A549 (cell line): ENCODE results near the gene MVD. TPM values are rescaled to one million over a fixed set of nuclear protein-coding genes. Genes with fewer than 3 reads are reported as not detected.

Experiments used
- ATAC-seq, 2 experiments: fragments of 200-7000 bp in 1 of 2; fragments of >200 bp in 1 of 2; cut with Nextera tagmentation in 1 of 2; cut with Tn5 transposase in 1 of 2; 3 replicates each; pipeline versions ENCODE4 v1.8.0 to v1.9.1; 2018 to 2020; ENCODE audit warnings: mild to moderate bottlenecking in 1 of 2, moderate library complexity in 1 of 2
- CTCF ChIA-PET: fragments of 300-600 bp; sonication (Branson Sonifier 250); formaldehyde crosslinking; extraction: SDS; loops from one replicate; lab custom pipeline; 2021; ENCODE audit warnings: antibody characterized with exemption, inconsistent platforms; lab: Yijun Ruan, JAX
- POLR2A ChIA-PET: fragments of 350-600 bp; formaldehyde crosslinking; extraction: SDS; loops from one replicate; lab custom pipeline; 2021; ENCODE audit warnings: antibody characterized with exemption, inconsistent platforms; lab: Yijun Ruan, JAX
- DNase-seq, 2 experiments: peaks; one replicate each; pipeline versions ENCODE4 v3.0.0 to v3.0.0-alpha.2; 2011 to 2016; ENCODE audit warnings: low read depth in 1 of 2, low spot score in 1 of 2
- FAIRE-seq: peaks from 2 replicates; lab custom pipeline; 2011; peaks lifted over from hg19 to GRCh38; lab: Jason Lieb, UNC
- H3K27ac ChIP-seq, 2 experiments: fragments of >200 bp; sonication (Bioruptor Twin); formaldehyde crosslinking; 3 replicates each; pipeline ENCODE4 v1.5.1; 2016 to 2017
- H3K4me1 ChIP-seq: fragments of >200 bp; sonication (Bioruptor Twin); formaldehyde crosslinking; 3 replicates; pipeline ENCODE4 v1.6.1; 2016
- H3K4me2 ChIP-seq: fragments of >200 bp; sonication (Bioruptor Twin); formaldehyde crosslinking; 3 replicates; pipeline ENCODE4 v1.6.1; 2016
- H3K4me3 ChIP-seq: fragments of >200 bp; sonication (Bioruptor Twin); formaldehyde crosslinking; 3 replicates; pipeline ENCODE4 v1.5.1; 2016
- H3K9me3 ChIP-seq: fragments of >200 bp; sonication (Bioruptor Twin); formaldehyde crosslinking; 3 replicates; pipeline ENCODE4 v1.6.1; 2016
- BCL3 ChIP-seq: fragments of >200 bp; sonication (Bioruptor Twin); formaldehyde crosslinking; IDR thresholded peaks from 3 replicates; pipeline ENCODE4 v1.6.1; 2016
- CBX8 ChIP-seq: fragments of 200-600 bp; sonication (generic); IDR thresholded peaks from 2 replicates; pipeline ENCODE4 v1.6.1; 2016
- CHD2 ChIP-seq: fragments of 150-350 bp; IDR thresholded peaks from 2 replicates; pipeline ENCODE4 v1.6.1; 2014; ENCODE audit warnings: low read length; ENCODE audit not compliant: partially characterized antibody
- CHD4 ChIP-seq: fragments of 200-600 bp; sonication (generic); IDR thresholded peaks from 2 replicates; pipeline ENCODE4 v1.6.1; 2016; ENCODE audit warnings: antibody characterized with exemption, mild to moderate bottlenecking, borderline replicate concordance
- CTCF ChIP-seq: fragments of >200 bp; sonication (Bioruptor Twin); formaldehyde crosslinking; IDR thresholded peaks from 3 replicates; pipeline ENCODE4 v1.5.1; 2016
- E2F6 ChIP-seq: IDR thresholded peaks from 2 replicates; pipeline ENCODE4 v1.6.1; 2012; ENCODE audit warnings: low read depth, borderline replicate concordance
- EHMT2 ChIP-seq: fragments of 200-600 bp; sonication (generic); IDR thresholded peaks from 2 replicates; pipeline ENCODE4 v1.6.1; 2016; ENCODE audit warnings: antibody characterized with exemption, low read depth, mild to moderate bottlenecking, moderate library complexity
- ELK1 ChIP-seq: fragments of 150-350 bp; IDR thresholded peaks from 2 replicates; pipeline ENCODE4 v1.6.1; 2014; ENCODE audit warnings: low read depth, mild to moderate bottlenecking, low read length
- FOSL2 ChIP-seq, 2 experiments: fragments of 450-650 bp in 1 of 2; fragments of >200 bp in 1 of 2; sonication (Bioruptor Twin) in 1 of 2; formaldehyde crosslinking; IDR thresholded peaks; 2 replicates each; pipeline versions ENCODE4 v1.5.0 to v1.6.1; 2016 to 2020; ENCODE audit warnings: mild to moderate bottlenecking in 1 of 2, moderate library complexity in 1 of 2
- GATA3 ChIP-seq: IDR thresholded peaks from 2 replicates; pipeline ENCODE4 v1.6.1; 2012; ENCODE audit warnings: borderline replicate concordance
- HDAC2 ChIP-seq: fragments of 200-600 bp; sonication (generic); IDR thresholded peaks from 2 replicates; pipeline ENCODE4 v1.6.1; 2016
- HES2 ChIP-seq: fragments of >200 bp; sonication (Bioruptor Twin); formaldehyde crosslinking; IDR thresholded peaks from 2 replicates; pipeline ENCODE4 v1.6.1; 2016
- HEYL ChIP-seq: fragments of 250-450 bp; sonication (Bioruptor Pico); IDR thresholded peaks from 2 replicates; pipeline ENCODE4 v1.8.0; 2021; ENCODE audit warnings: mild to moderate bottlenecking, moderate library complexity
- HOXB13 ChIP-seq: fragments of 250-450 bp; sonication (Bioruptor Pico); IDR thresholded peaks from 2 replicates; pipeline ENCODE4 v1.5.0; 2020; ENCODE audit warnings: low read depth, mild to moderate bottlenecking, moderate library complexity
- HOXB5 ChIP-seq: fragments of 250-450 bp; sonication (Bioruptor Pico); IDR thresholded peaks from 2 replicates; pipeline ENCODE4 v1.5.0; 2020; ENCODE audit warnings: mild to moderate bottlenecking, moderate library complexity
- JUN ChIP-seq, 2 experiments: fragments of >200 bp; sonication (Bioruptor Twin); formaldehyde crosslinking; IDR thresholded peaks; 2 replicates in 1 of 2; 3 replicates in 1 of 2; pipeline ENCODE4 v1.6.1; 2016 to 2017
- JUNB ChIP-seq: fragments of >200 bp; sonication (Bioruptor Twin); formaldehyde crosslinking; IDR thresholded peaks from 2 replicates; pipeline ENCODE4 v1.6.1; 2016
- KDM5A ChIP-seq: fragments of 200-600 bp; sonication (generic); IDR thresholded peaks from 2 replicates; pipeline ENCODE4 v1.6.1; 2016; ENCODE audit warnings: antibody characterized with exemption, mild to moderate bottlenecking
- MAZ ChIP-seq: fragments of 150-350 bp; IDR thresholded peaks from 2 replicates; pipeline ENCODE4 v1.6.1; 2014; ENCODE audit warnings: antibody characterized with exemption, low read depth, low read length, borderline replicate concordance
- NFE2L2 ChIP-seq: fragments of 150-350 bp; conservative IDR thresholded peaks from 2 replicates; pipeline ENCODE4 v1.6.1; 2014; ENCODE audit warnings: low read length
- NR3C1 ChIP-seq: fragments of >200 bp; sonication (Bioruptor Twin); formaldehyde crosslinking; IDR thresholded peaks from 3 replicates; pipeline ENCODE4 v1.6.1; 2017
- POLR2AphosphoS2 ChIP-seq: conservative IDR thresholded peaks from 2 replicates; pipeline ENCODE4 v1.6.1; 2012; ENCODE audit warnings: low read length, improper control_type of control experiment, inconsistent platforms
- RARB ChIP-seq: fragments of 250-450 bp; sonication (Bioruptor Pico); IDR thresholded peaks from 2 replicates; pipeline ENCODE4 v1.8.0; 2021; ENCODE audit warnings: mild to moderate bottlenecking, moderate library complexity
- RNF2 ChIP-seq: fragments of 200-600 bp; sonication (generic); IDR thresholded peaks from 2 replicates; pipeline ENCODE4 v1.6.1; 2016; ENCODE audit warnings: low read depth, mild to moderate bottlenecking, antibody characterized with exemption, moderate library complexity, borderline replicate concordance
- SMC3 ChIP-seq: fragments of >200 bp; sonication (Bioruptor Twin); formaldehyde crosslinking; IDR thresholded peaks from 3 replicates; pipeline ENCODE4 v1.6.1; 2018; ENCODE audit warnings: inconsistent platforms
- TFCP2L1 ChIP-seq: fragments of 250-450 bp; sonication (Bioruptor Pico); IDR thresholded peaks from 2 replicates; pipeline ENCODE4 v1.5.0; 2021; ENCODE audit warnings: mild to moderate bottlenecking
- USF2 ChIP-seq: fragments of 450-650 bp; IDR thresholded peaks from 2 replicates; pipeline ENCODE4 v1.6.1; 2014; ENCODE audit warnings: antibody characterized with exemption
- ZC3H11A ChIP-seq: fragments of 450-650 bp; IDR thresholded peaks from 2 replicates; pipeline ENCODE4 v1.6.1; 2014; ENCODE audit warnings: antibody characterized with exemption, mild to moderate bottlenecking
- ZSCAN20 ChIP-seq: fragments of 250-450 bp; sonication (Bioruptor Pico); IDR thresholded peaks from 2 replicates; pipeline ENCODE4 v1.8.0; 2022; ENCODE audit warnings: mild to moderate bottlenecking, moderate library complexity
- WGBS: methylation state at CpG from one replicate; pipeline ENCODE4 v1.1.6; 2017; ENCODE audit errors: missing lambda C conversion rate; 5-methylcytosine and 5-hydroxymethylcytosine counted together
- polyA plus RNA-seq, 4 experiments: library from polyadenylated mRNA; depleted of rRNA in 3 of 4; stranded (reverse); fragments of >200 nt; fragmentation: RNase III in 1 of 4; extraction: RNeasy Plus Mini Kit Qiagen cat#74134 plus additional on column Dnase treatment in 1 of 4; gene quantifications; 2 replicates in 3 of 4; 3 replicates in 1 of 4; pipeline ENCODE4 v1.2.3, GENCODE V29; 2011 to 2017

The MVD gene
- polyA plus RNA-seq, 2 of the 4 experiments (the other 2 are of a cell fraction), result 5.8 to 43.1 TPM

- Histone ChIP-seq H3K4me2 (no peak overlapping the region), H3K4me3 (no peak overlapping the region), H3K4me1 (no peaks in the 10 kb centered on the region), H3K27ac (no peak overlapping the region), H3K9me3 (no peaks in the 10 kb centered on the region)
- 93% methylated on average over 3 of the region's 15 CpGs for WGBS
- DNase-seq (no peak), ATAC-seq (no peak), FAIRE-seq (no peak)
- CTCF ChIA-PET, result interaction anchor here (1.6 to 2.1 kb wide), 2 partner anchors 8 to 42 kb away, joined by 6 to 7 read pairs; partner anchors contain the start of gene SNAI3
- POLR2A ChIA-PET, result no interaction called here
- TF ChIP-seq NFE2L2 (no peak), CTCF (no peak), FOSL2 (IDR thresholded peaks at IDR 0.05) (no peak), FOSL2 (CRISPR knock-in tag; IDR thresholded peaks at IDR 0.05) (no peak), E2F6 (no peak), JUN (IDR thresholded peaks at IDR 0.05) (no peak), NR3C1 (no peak), EHMT2 (no peak), POLR2AphosphoS2 (no peak), CHD4 (no peak), HDAC2 (no peak), ZSCAN20 (CRISPR knock-in tag) (no peak), CBX8 (no peak), HOXB13 (CRISPR knock-in tag) (no peak), GATA3 (no peak), USF2 (no peak), JUNB (no peak), HES2 (no peak), RNF2 (no peak), BCL3 (no peak), HEYL (CRISPR knock-in tag) (no peak)
These were observed 32.3 kb upstream of the MVD start for GRCh38 chr16:88695218-88695617.

- TF ChIP-seq ZC3H11A (no peak), ELK1 (no peak), TFCP2L1 (no peak), SMC3 (no peak), KDM5A (no peak), MAZ (no peak), EHMT2 (no peak), CHD2 (no peak), FOSL2 (IDR thresholded peaks at IDR 0.05) (no peak), FOSL2 (CRISPR knock-in tag; IDR thresholded peaks at IDR 0.05) (no peak), NFE2L2 (no peak), HOXB13 (CRISPR knock-in tag) (no peak), ZSCAN20 (CRISPR knock-in tag) (no peak), HOXB5 (CRISPR knock-in tag) (no peak), RARB (CRISPR knock-in tag) (no peak), HDAC2 (no peak), NR3C1 (no peak), USF2 (no peak)
- Histone ChIP-seq H3K4me2 (no peak overlapping the region), H3K9me3 (no peaks in the 10 kb centered on the region), H3K27ac (no peak overlapping the region), H3K4me1 (no peaks in the 10 kb centered on the region), H3K4me3 (no peak overlapping the region)
- WGBS, result 84% methylated on average over 26 of the region's 37 CpGs
- ChIA-PET POLR2A (no interaction called here), CTCF (interaction anchor here (2.1 kb wide), 1 partner anchor 8 kb away, joined by 6 read pairs; the partner anchor contains the start of gene SNAI3)
- ATAC-seq, result no peak
- FAIRE-seq, result no peak
- DNase-seq, result no peak
These were observed 31.6 kb upstream of the MVD start for GRCh38 chr16:88694221-88695087.
